ENCODE measurements around the gene MYEOV. TPM values are rescaled to one million over a fixed set of nuclear protein-coding genes. Genes with fewer than 3 reads are reported as not detected.

MYEOV gene
- total RNA-seq, 1 experiment from 2014 or later: 0.22 TPM

DNA sequence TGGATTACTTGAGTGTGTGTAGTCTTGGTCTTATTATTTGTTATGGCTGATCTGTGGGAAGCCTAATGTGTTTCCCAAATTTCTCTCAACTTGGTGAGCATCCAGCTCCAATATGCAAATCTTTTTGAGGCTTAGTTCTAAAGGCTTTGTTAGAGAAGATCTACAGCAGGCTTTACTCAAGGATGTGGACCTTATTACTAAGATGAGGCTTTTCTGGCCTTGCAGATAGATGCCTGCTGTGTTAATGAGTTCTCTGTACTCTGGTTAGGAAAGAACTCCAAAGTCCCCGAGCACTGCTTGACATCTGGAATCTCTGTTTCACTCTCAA lies 24.1 kb downstream of the MYEOV start:
- Histone ChIP-seq H3K9me3 (ENCODE audit: control insufficient read depth, low read depth, low read length) (no peaks in the 10 kb centered on the region), H4K20me1 (ENCODE audit: control insufficient read depth, insufficient read depth, insufficient read length) (no peaks in the 10 kb centered on the region), H3K79me1 (ENCODE audit: insufficient read depth, low read depth, low read length, poor library complexity, severe bottlenecking) (no peaks in the 10 kb centered on the region), H3K79me2 (ENCODE audit: insufficient read depth, low read length) (no peaks in the 10 kb centered on the region), H4K8ac (replicated peaks; ENCODE audit: insufficient read length, low read depth, low read length) (no peak overlapping the region), H2AFZ (ENCODE audit: low read length) (no peak overlapping the region), H2BK120ac (ENCODE audit: low read depth, low read length, poor library complexity, severe bottlenecking) (no peak overlapping the region), H3K27me3 (ENCODE audit: insufficient read depth, low read length) (0 out of 2 replicates have a peak, but pooled peaks cover 2% of the 10 kb centered on the region), H3K56ac (ENCODE audit: insufficient read length, low read depth, low read length) (no peak overlapping the region), H3K4me1 (ENCODE audit: insufficient read depth, low read length) (no peaks in the 10 kb centered on the region), H3K14ac (ENCODE audit: insufficient read depth, low read length) (no peak overlapping the region), H3K18ac (ENCODE audit: insufficient read length, low read depth, low read length) (no peak overlapping the region), H2BK20ac (ENCODE audit: low read depth, low read length, poor library complexity, severe bottlenecking) (no peak overlapping the region), H3K4me2 (ENCODE audit: insufficient read depth, insufficient read length, low read length) (no peak overlapping the region), H3K4ac (ENCODE audit: low read depth, low read length) (no peak overlapping the region), H2AK5ac (ENCODE audit: insufficient read length, low read length) (no peak overlapping the region), H4K5ac (ENCODE audit: insufficient read length, low read depth, low read length) (no peak overlapping the region), H3K23ac (ENCODE audit: insufficient read length, low read depth, low read length) (no peak overlapping the region), H2BK12ac (ENCODE audit: insufficient read length, low read depth, low read length) (no peak overlapping the region), H2BK15ac (ENCODE audit: low read depth, low read length) (no peak overlapping the region), H3K23me2 (ENCODE audit: insufficient read length, low read depth, low read length, poor library complexity, severe bottlenecking) (no peaks in the 10 kb centered on the region), H2BK5ac (ENCODE audit: insufficient read length, low read length) (no peak overlapping the region), H3K27ac (ENCODE audit: insufficient read length, low read depth, low read length) (no peak overlapping the region), H3T11ph (ENCODE audit: low read length) (no peak overlapping the region), H4K91ac (ENCODE audit: insufficient read length, low read depth, low read length) (no peak overlapping the region), H3K9ac (ENCODE audit: extremely low read depth, insufficient read length, low read length) (no peak overlapping the region)
- no peaks in the 10 kb centered on the region for H3K36me3 Mint-ChIP-seq (ENCODE audit: insufficient read depth in 1 of 3, low read depth in 3 of 3)
- H3K4me1 Mint-ChIP-seq: peaks cover 0 to 4% of the 10 kb centered on the region in 2 experiments; a peak in 1 of 4 replicates
- WGBS (ENCODE audit: extremely low coverage, insufficient read length, low lambda C conversion rate): no CpG with 5 or more reads among the region's 1 CpG
- H3K27me3 Mint-ChIP-seq (ENCODE audit: low read depth): peaks cover 5% of the 10 kb centered on the region
- TF ChIP-seq, protein P1, sequence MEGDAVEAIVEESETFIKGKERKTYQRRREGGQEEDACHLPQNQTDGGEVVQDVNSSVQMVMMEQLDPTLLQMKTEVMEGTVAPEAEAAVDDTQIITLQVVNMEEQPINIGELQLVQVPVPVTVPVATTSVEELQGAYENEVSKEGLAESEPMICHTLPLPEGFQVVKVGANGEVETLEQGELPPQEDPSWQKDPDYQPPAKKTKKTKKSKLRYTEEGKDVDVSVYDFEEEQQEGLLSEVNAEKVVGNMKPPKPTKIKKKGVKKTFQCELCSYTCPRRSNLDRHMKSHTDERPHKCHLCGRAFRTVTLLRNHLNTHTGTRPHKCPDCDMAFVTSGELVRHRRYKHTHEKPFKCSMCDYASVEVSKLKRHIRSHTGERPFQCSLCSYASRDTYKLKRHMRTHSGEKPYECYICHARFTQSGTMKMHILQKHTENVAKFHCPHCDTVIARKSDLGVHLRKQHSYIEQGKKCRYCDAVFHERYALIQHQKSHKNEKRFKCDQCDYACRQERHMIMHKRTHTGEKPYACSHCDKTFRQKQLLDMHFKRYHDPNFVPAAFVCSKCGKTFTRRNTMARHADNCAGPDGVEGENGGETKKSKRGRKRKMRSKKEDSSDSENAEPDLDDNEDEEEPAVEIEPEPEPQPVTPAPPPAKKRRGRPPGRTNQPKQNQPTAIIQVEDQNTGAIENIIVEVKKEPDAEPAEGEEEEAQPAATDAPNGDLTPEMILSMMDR (conservative IDR thresholded peaks at IDR 0.05): no peak
- no peak overlapping the region for H3K27ac Mint-ChIP-seq
- H3K4me3 Mint-ChIP-seq: no peak overlapping the region
- H3K9me3 Mint-ChIP-seq: no peaks in the 10 kb centered on the region; a peak in 2 of 5 replicates
- no peak for DNase-seq

Measured in H9 (cell line).